ENCODE measurements around the gene OR4D11. TPM values are rescaled to one million over a fixed set of nuclear protein-coding genes. Genes with fewer than 3 reads are reported as not detected.
"Not testable (repeated sequence)": the region's sequence is repeated elsewhere in the genome, so short reads cannot be mapped to it uniquely, and the experiment has no call there.

OR4D11 gene
- polyA plus RNA-seq, 3 donors, result not detected

DNA sequence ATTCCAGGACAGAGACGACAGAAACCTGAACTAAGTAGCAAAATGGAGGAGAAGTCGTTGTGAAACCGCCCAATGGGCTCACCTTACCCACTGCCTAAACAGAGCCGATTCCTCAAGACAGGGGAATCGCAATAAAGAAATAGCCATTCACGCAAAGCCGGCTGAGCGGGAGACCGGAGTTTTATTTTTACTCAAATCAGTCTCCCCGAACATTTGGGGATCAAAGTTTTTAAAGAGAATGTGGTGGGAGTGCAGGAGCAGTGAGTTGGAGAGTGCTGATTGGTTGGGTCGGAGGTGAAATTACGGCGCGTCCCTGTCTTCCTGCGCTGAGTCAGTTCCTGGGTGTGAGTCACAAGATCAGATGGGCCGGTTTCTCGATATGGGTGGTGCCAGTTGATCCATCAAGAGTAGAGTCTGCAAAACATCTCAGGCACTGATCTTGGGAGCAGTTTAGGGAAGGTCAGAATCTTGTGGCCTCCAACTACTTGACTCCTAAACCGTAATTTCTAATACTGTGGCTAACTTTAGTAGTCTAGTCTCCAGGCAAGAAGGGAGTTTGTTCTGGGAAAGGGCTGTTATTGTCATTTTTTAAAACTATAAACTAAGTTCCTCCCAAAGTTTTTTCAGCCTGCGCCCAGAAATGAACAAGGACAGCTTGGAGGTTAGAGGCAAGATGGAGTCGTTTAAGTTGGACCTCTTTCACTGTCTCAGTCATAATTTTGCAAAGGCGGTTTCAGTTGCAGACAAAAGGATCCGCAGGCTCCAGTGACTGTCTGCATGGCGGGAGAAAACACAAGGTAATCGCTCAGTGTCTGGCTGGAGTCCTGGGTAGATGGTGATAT is 42.0 kb downstream of the OR4D11 start:
- no peak for DNase-seq (ENCODE audit: extremely low read depth in 1 of 11, low read depth in 9 of 11, low spot score in 4 of 11)

- DNase-seq (ENCODE audit: extremely low read depth in 1 of 11, low read depth in 9 of 11, low spot score in 4 of 11), result not testable (repeated sequence)
Observed at GRCh38 chr11:59547605-59548308, 44.4 kb downstream of the OR4D11 start.

DNA sequence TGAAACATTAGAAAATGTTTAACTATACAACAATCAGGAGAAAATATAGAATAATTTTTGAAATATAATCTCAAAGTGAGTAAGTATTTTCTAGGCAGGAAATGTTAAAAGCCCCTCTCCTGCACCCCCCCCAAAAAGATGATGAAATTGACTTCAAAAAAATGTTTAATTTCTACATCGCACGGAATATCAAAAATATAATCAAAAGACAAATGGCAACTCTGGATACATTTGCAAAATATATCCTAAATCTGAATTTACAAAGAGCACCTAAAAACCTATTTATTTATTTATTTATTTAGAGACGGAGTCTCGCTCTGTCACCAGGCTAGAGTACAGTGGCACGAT is 44.9 kb downstream of the OR4D11 start:
- DNase-seq (ENCODE audit: extremely low read depth in 1 of 11, low read depth in 9 of 11, low spot score in 4 of 11), result no peak

GRCh38 chr11:59550368-59550841 is 47.0 kb downstream of the OR4D11 start:
- DNase-seq (ENCODE audit: extremely low read depth in 1 of 11, low read depth in 9 of 11, low spot score in 4 of 11), result peak in 10 of 11 donors; percentile 66 to 92 (median 84)

DNA sequence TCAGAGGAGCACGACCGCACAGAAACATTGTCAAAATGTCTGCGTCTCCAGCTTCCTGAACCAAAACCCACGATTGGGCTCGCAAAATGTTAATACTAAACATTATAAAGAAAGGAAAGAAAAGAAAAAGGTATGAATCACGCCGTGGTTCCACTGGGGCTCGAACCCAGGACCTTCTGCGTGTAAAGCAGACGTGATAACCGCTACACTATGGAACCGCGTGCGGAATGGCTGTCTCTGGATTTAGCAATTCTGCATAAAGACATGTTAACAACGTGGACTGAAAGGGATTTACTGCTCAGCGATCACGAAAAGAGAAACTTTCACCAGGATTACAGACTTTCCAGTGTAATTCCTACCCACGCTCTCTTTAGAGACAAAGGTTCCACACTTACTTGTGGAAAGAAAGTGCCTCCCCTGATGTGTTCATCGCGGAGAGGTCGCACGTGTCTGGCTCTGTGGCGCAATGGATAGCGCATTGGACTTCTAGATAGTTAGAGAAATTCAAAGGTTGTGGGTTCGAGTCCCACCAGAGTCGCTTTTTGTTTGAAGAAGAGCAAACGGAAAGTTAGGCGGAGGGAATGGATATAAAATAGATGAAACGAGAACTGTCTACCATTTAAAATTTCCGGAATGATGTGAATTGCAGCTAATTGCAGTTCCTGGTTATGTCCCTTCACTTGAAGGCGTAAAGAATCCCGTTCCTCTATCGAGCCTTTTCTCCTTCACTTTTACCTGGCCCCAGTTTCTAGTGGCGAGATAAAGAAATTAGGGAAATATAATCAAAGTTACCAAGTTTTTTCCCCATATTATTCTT is 47.7 kb downstream of the OR4D11 start:
- peak in 8 of 11 donors; percentile 68 to 87 (median 78) for DNase-seq (ENCODE audit: extremely low read depth in 1 of 11, low read depth in 9 of 11, low spot score in 4 of 11)

DNA sequence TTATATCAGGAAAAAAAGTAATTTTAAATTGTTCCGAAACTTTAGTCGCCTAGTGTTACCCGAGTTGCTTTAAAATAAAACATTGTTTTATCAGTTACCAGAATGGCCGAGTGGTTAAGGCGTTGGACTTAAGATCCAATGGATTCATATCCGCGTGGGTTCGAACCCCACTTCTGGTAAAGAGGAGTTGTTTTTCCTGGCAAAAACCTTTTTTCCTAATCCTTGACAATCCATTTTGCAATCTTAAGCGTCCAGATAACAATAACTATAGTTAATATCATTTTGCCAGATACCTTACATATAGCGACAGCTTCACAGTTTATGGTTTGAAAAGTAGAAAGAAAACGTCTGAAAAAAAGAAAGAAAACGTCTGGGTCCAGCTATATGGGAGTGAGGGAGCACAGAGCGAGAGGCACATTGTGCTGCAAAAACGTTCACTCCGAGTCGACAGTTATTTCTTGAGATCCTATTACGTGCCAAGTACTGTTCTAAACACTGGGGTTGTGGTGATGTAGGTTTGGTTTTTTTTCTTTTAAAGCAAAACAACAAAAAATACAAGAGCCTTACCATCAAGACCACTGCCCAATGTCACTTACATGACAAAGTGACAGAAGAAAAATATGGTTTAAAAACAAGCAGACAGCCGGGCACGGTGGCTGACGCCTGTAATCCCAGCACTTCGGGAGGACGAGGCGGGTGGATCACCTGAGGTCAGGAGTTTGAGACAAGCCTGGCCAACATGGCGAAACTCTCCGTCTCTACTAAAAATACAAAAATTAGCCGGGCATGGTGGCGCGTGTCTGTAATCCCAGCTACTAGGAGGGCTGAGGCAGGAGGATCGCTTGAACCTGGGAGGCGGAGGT is 48.5 kb downstream of the OR4D11 start:
- DNase-seq (ENCODE audit: extremely low read depth in 1 of 11, low read depth in 9 of 11, low spot score in 4 of 11), result peak in 1 of 11 donors; percentile 51

GRCh38 chr11:59552844-59553243 is 49.5 kb downstream of the OR4D11 start:
- no peak for DNase-seq (ENCODE audit: extremely low read depth in 1 of 11, low read depth in 9 of 11, low spot score in 4 of 11)

- no peak for DNase-seq (ENCODE audit: extremely low read depth in 1 of 11, low read depth in 9 of 11, low spot score in 4 of 11)
Observed at GRCh38 chr11:59553323-59553722, 49.9 kb downstream of the OR4D11 start.

Other genes with a start within 250 kb of the OR4D11 start
- not detected for gene OR5AN1, start 144.7 kb upstream of the OR4D11 start, polyA plus RNA-seq (ENCODE audit: insufficient read length in 3 of 3)
- gene OR5A2, start 77.2 kb upstream of the OR4D11 start, polyA plus RNA-seq (ENCODE audit: insufficient read length in 3 of 3), result under 1 TPM; 0.01 to 0.03 (median 0.02) TPM
- under 1 TPM in 2 of 3 donors, not detected in 1; 0.01 to 0.03 TPM for gene OR5A1, start 67.1 kb upstream of the OR4D11 start, polyA plus RNA-seq (ENCODE audit: insufficient read length in 3 of 3)
- gene OR4D6, start 46.6 kb upstream of the OR4D11 start, polyA plus RNA-seq (ENCODE audit: insufficient read length in 3 of 3), result not detected
- gene OR4D10, start 30.3 kb upstream of the OR4D11 start, polyA plus RNA-seq (ENCODE audit: insufficient read length in 3 of 3), result not detected
- under 1 TPM in 2 of 3 donors, not detected in 1; 0.06 to 0.09 TPM for gene OR4D9, start 8.0 kb downstream of the OR4D11 start, polyA plus RNA-seq (ENCODE audit: insufficient read length in 3 of 3)
- gene OSBP, start 112.2 kb downstream of the OR4D11 start, polyA plus RNA-seq (ENCODE audit: insufficient read length in 3 of 3), result 10 to 100 TPM; 47.5 to 58.6 (median 54.3) TPM
- gene PATL1, start 165.5 kb downstream of the OR4D11 start, polyA plus RNA-seq (ENCODE audit: insufficient read length in 3 of 3), result 10 to 100 TPM; 43.2 to 49.8 (median 44.8) TPM
- gene OR10V1, start 210.3 kb downstream of the OR4D11 start, polyA plus RNA-seq (ENCODE audit: insufficient read length in 3 of 3), result not detected

Measured in renal cortex interstitium (tissue), 11 donors.